Right cardiac atrium (tissue), 5 donors: Measurements from ENCODE around the gene CASK. TPM values are rescaled to one million over a fixed set of nuclear protein-coding genes. Genes with fewer than 3 reads are reported as not detected.
"Not testable (repeated sequence)": the region's sequence is repeated elsewhere in the genome, so short reads cannot be mapped to it uniquely, and the experiment has no call there.

Experiments
- ATAC-seq, 2 donors: fragments of 200-7000 bp; cut with Tn5 transposase; one replicate each; pipeline versions ENCODE4 v1.8.0 to v1.9.1; 2020; ENCODE audit warnings: moderate library complexity in 2 of 2, mild to moderate bottlenecking in 1 of 2
- DNase-seq, 3 donors: peaks; one replicate each; pipeline ENCODE4 v3.0.0-alpha.2; 2020
- H3K27ac ChIP-seq: one replicate; pipeline ENCODE4 v1.5.1; 2013; ENCODE audit warnings: mild to moderate bottlenecking, low read length, control low read depth, moderate library complexity
- H3K27me3 ChIP-seq: one replicate; pipeline ENCODE4 v1.6.1; 2013; ENCODE audit not compliant: control insufficient read depth, insufficient read depth
- H3K4me1 ChIP-seq: one replicate; pipeline ENCODE4 v1.6.1; 2013; ENCODE audit warnings: low read length; ENCODE audit not compliant: control insufficient read depth, insufficient read depth
- H3K4me3 ChIP-seq: one replicate; pipeline ENCODE4 v1.5.1; 2013; ENCODE audit warnings: low read length, control low read depth
- H3K9me3 ChIP-seq: one replicate; pipeline ENCODE4 v1.6.1; 2013; ENCODE audit warnings: low read length; ENCODE audit not compliant: control insufficient read depth
- WGBS: extraction: QIAGEN DNeasy Blood & Tissue Kit; methylation state at CpG from one replicate; pipeline ENCODE4 v1.1.7; 2013; 5-methylcytosine and 5-hydroxymethylcytosine counted together
- intact Hi-C, 4 donors: fragments of 100-400 bp; cut with DNase I; formaldehyde crosslinking; loops; one replicate each; pipeline versions ENCODE4 v1.11.0 to v1.14.0; 2022 to 2023
- polyA plus RNA-seq: library from polyadenylated mRNA; stranded (reverse); fragments of 200-250 nt; gene quantifications from one replicate; pipeline ENCODE4 v1.2.3, GENCODE V29; 2013
- total RNA-seq, 4 donors: library from RNA; stranded (reverse); fragmentation: NEBNext Ultra II Directional; extraction: Animal tissue kit (Norgen Biotek cat#: 25700); gene quantifications; one replicate each; pipeline ENCODE4 v1.2.1, GENCODE V29; 2021
- donor health status: healthy with polysubstance abuse.
- donor health status: DM: no; HTN: yes; CAD: no.
- donor health status: DM: no; HTN: no; CAD: no.
- donor health status: DM: no; HTN: yes; CAD: no; lungs with severe emphysema.
- donor health status: DM: yes; HTN: yes; CAD: no.

Gene CASK
- total and polyA plus RNA-seq, 5 donors: 3.3 to 17.5 (median 16.8) TPM

- Histone ChIP-seq H3K27ac (no peak overlapping the region), H3K4me3 (no peak overlapping the region), H3K27me3 (no peaks in the 10 kb centered on the region), H3K9me3 (no peaks in the 10 kb centered on the region), H3K4me1 (no peaks in the 10 kb centered on the region)
- ATAC-seq (no peak), DNase-seq (no peak)
- intact Hi-C loops: no loop called here
- 96% methylated on average over 12 of the region's 12 CpGs for WGBS
Observed at GRCh38 chrX:41515376-41515775, 408.0 kb downstream of the CASK start.

- no peak for ATAC-seq
- intact Hi-C loops: no loop called here
- Histone ChIP-seq H3K4me3 (no peak overlapping the region), H3K9me3 (no peaks in the 10 kb centered on the region), H3K27me3 (no peaks in the 10 kb centered on the region), H3K4me1 (no peaks in the 10 kb centered on the region), H3K27ac (no peak overlapping the region)
- no peak for DNase-seq
- WGBS: 82% methylated on average over 9 of the region's 9 CpGs
Observed at GRCh38 chrX:41514179-41514578, 409.2 kb downstream of the CASK start.

GRCh38 chrX:41512853-41513252, 410.5 kb downstream of the CASK start:
- intact Hi-C loops, H3K27ac ChIP-seq, H3K27me3 ChIP-seq, H3K9me3 ChIP-seq, DNase-seq, H3K4me3 ChIP-seq, ATAC-seq, H3K4me1 ChIP-seq: not testable (repeated sequence)
- WGBS: 94% methylated on average over 7 of the region's 7 CpGs

- no peak for DNase-seq
Observed at GRCh38 chrX:41512394-41512793, 411.0 kb downstream of the CASK start.

GRCh38 chrX:41507919-41508318, 415.4 kb downstream of the CASK start:
- no peak for DNase-seq
- Histone ChIP-seq H3K4me3 (no peak overlapping the region), H3K4me1 (no peaks in the 10 kb centered on the region), H3K9me3 (no peaks in the 10 kb centered on the region), H3K27ac (no peak overlapping the region), H3K27me3 (no peaks in the 10 kb centered on the region)
- 90% methylated on average over 4 of the region's 4 CpGs for WGBS
- intact Hi-C loops: no loop called here
- ATAC-seq: no peak

More at GRCh38 chrX:41512394-41512793, 411.0 kb downstream of the CASK start:
- no peaks in the 10 kb centered on the region for H3K4me1 ChIP-seq
- no peak for ATAC-seq
- no peaks in the 10 kb centered on the region for H3K27me3 ChIP-seq
- 100% methylated on average over 3 of the region's 4 CpGs for WGBS
- intact Hi-C loops: no loop called here
- no peaks in the 10 kb centered on the region for H3K9me3 ChIP-seq
- no peak overlapping the region for H3K27ac ChIP-seq
- H3K4me3 ChIP-seq: no peak overlapping the region

- 91% methylated on average over 1 of the region's 1 CpG for WGBS
- no peak overlapping the region for H3K4me3 ChIP-seq
- ATAC-seq (no peak), DNase-seq (no peak)
- H3K27ac ChIP-seq: no peak overlapping the region
- no peaks in the 10 kb centered on the region for H3K9me3 ChIP-seq
- no peaks in the 10 kb centered on the region for H3K4me1 ChIP-seq
- intact Hi-C loops: no loop called here
- no peaks in the 10 kb centered on the region for H3K27me3 ChIP-seq
Observed at GRCh38 chrX:41502004-41502403, 421.4 kb downstream of the CASK start.

- WGBS: 63% methylated on average over 3 of the region's 3 CpGs
- Histone ChIP-seq H3K27me3 (no peaks in the 10 kb centered on the region), H3K4me3 (no peak overlapping the region), H3K4me1 (no peaks in the 10 kb centered on the region), H3K9me3 (no peaks in the 10 kb centered on the region), H3K27ac (no peak overlapping the region)
- no peak for DNase-seq
- intact Hi-C loops: no loop called here
- no peak for ATAC-seq
Observed at GRCh38 chrX:41499984-41500383, 423.4 kb downstream of the CASK start.

- no peaks in the 10 kb centered on the region for H3K27me3 ChIP-seq
- H3K9me3 ChIP-seq: no peaks in the 10 kb centered on the region
- ATAC-seq (no peak), DNase-seq (no peak)
- H3K27ac ChIP-seq: no peak overlapping the region
- no peak overlapping the region for H3K4me3 ChIP-seq
- H3K4me1 ChIP-seq: no peaks in the 10 kb centered on the region
- intact Hi-C loops: no loop called here
- WGBS: 89% methylated on average over 7 of the region's 7 CpGs
Observed at GRCh38 chrX:41499195-41499594, 424.2 kb downstream of the CASK start.

GRCh38 chrX:41491267-41492004, 431.9 kb downstream of the CASK start:
- H3K27ac ChIP-seq: no peak overlapping the region
- WGBS: 34% methylated on average over 12 of the region's 12 CpGs
- intact Hi-C loops: no loop called here
- ATAC-seq (peak in 1 of 2 donors; percentile 78), DNase-seq (no peak)
- no peaks in the 10 kb centered on the region for H3K27me3 ChIP-seq
- H3K9me3 ChIP-seq: no peaks in the 10 kb centered on the region
- no peaks in the 10 kb centered on the region for H3K4me1 ChIP-seq
- H3K4me3 ChIP-seq: no peak overlapping the region

GRCh38 chrX:41490446-41490845, 432.9 kb downstream of the CASK start:
- H3K27me3 ChIP-seq: no peaks in the 10 kb centered on the region
- H3K9me3 ChIP-seq: no peaks in the 10 kb centered on the region
- WGBS: 97% methylated on average over 3 of the region's 3 CpGs
- H3K4me1 ChIP-seq: no peaks in the 10 kb centered on the region
- DNase-seq: no peak
- no peak overlapping the region for H3K4me3 ChIP-seq
- intact Hi-C loops: no loop called here
- ATAC-seq: no peak
- no peak overlapping the region for H3K27ac ChIP-seq

GRCh38 chrX:41482154-41482850, 441.1 kb downstream of the CASK start:
- H3K27ac ChIP-seq: no peak overlapping the region

More at GRCh38 chrX:41482154-41482850, 441.1 kb downstream of the CASK start:
- ATAC-seq (no peak), DNase-seq (no peak)
- H3K9me3 ChIP-seq: no peaks in the 10 kb centered on the region
- no peak overlapping the region for H3K4me3 ChIP-seq
- H3K4me1 ChIP-seq: peaks cover 2% of the 10 kb centered on the region
- 63% methylated on average over 5 of the region's 5 CpGs for WGBS
- no peaks in the 10 kb centered on the region for H3K27me3 ChIP-seq
- intact Hi-C loops: no loop called here
